ENCODE measurements around the gene PSMD2.
"Not testable (repeated sequence)": the region's sequence is repeated elsewhere in the genome, so short reads cannot be mapped to it uniquely, and the experiment has no call there.

Gene PSMD2

GRCh38 chr3:184321666-184322065 is 22.6 kb downstream of the PSMD2 start:
- DNase-seq, result no peak

DNA sequence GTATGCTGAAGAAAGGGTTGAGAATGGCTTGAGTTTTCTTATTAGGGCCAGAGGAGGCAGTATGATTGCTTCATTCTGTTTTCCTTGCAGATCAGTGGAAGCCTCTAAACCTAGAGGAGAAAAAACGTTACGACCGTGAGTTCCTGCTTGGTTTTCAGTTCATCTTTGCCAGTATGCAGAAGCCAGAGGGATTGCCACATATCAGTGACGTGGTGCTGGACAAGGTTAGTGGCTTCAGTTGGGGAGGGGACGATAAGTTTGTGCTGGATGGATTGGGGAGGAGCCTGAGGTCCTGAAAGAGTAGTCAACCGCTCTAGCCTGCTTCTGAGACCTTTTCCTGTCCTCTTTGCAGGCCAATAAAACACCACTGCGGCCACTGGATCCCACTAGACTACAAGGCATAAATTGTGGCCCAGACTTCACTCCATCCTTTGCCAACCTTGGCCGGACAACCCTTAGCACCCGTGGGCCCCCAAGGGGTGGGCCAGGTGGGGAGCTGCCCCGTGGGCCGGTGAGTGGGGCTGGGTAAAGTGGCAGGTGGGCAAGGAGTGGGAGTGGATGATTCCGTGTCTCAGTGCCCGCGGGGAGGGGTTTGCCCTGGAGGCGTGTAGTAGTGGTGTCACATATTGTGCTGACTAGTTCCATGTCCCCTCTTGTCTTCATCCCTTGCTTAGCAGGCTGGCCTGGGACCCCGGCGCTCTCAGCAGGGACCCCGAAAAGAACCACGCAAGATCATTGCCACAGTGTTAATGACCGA is 23.9 kb downstream of the PSMD2 start:
- DNase-seq, result no peak

- DNase-seq, result no peak
These were observed 24.7 kb downstream of the PSMD2 start for GRCh38 chr3:184323696-184324095.

- no peak for DNase-seq
These were observed 26.2 kb downstream of the PSMD2 start for GRCh38 chr3:184325269-184325668.

- DNase-seq, result no peak
These were observed 26.8 kb downstream of the PSMD2 start for GRCh38 chr3:184325715-184326369.

DNA sequence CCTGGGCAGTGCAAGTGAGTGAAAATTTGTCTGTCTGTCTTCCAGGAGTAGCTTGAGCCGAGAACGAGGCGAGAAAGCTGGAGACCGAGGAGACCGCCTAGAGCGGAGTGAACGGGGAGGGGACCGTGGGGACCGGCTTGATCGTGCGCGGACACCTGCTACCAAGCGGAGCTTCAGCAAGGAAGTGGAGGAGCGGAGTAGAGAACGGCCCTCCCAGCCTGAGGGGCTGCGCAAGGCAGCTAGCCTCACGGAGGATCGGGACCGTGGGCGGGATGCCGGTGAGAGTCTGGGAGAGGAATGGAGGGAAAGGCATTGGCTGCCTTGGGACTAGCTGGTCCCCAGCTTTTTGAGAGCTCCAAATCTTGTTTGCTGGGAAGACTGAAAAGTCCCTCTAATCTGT is 28.1 kb downstream of the PSMD2 start:
- no peak for DNase-seq

- DNase-seq, result no peak
These were observed 29.5 kb downstream of the PSMD2 start for GRCh38 chr3:184328516-184328915.

- DNase-seq, result no peak
These were observed 33.5 kb downstream of the PSMD2 start for GRCh38 chr3:184332370-184333090.

GRCh38 chr3:184333190-184333589 is 34.1 kb downstream of the PSMD2 start:
- DNase-seq, result no peak

DNA sequence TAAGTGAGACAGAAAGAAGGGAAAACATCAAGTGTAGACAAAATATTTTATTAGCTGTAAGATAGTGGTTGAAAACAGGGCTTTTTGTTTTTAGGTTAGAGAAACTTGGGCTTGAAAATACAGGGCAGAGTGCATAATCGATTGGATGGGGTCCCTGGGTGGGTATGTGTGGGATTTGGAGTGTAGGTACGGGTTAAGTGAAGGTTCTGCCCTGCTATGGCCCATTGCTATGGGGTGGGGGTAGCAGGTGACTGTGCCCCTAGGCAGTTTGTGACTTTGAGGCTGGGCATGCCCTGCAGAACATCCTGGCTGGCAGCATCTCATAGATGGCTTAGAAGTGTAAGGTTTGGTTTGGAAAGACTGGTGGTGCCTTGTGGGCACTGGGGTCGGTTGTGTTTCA is 34.7 kb downstream of the PSMD2 start:
- no peak for DNase-seq

DNA sequence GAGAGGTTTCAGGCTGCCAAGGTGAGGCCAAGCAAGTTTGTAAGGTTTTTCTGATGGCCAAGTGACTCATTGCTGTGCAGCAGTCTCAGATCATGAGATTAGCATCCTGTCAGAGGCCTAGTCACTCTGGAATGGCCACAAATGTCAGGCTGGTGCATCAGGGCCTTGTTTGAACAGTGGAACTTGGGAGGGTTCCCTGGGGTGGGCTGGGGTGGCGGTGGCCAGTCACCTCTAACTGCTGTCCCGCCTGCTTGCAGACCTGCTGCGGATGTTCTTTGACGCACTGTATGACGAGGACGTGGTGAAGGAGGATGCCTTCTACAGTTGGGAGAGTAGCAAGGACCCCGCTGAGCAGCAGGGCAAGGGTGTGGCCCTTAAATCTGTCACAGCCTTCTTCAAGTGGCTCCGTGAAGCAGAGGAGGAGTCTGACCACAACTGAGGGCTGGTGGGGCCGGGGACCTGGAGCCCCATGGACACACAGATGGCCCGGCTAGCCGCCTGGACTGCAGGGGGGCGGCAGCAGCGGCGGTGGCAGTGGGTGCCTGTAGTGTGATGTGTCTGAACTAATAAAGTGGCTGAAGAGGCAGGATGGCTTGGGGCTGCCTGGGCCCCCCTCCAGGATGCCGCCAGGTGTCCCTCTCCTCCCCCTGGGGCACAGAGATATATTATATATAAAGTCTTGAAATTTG is 35.6 kb downstream of the PSMD2 start:
- DNase-seq, result no peak

DNA sequence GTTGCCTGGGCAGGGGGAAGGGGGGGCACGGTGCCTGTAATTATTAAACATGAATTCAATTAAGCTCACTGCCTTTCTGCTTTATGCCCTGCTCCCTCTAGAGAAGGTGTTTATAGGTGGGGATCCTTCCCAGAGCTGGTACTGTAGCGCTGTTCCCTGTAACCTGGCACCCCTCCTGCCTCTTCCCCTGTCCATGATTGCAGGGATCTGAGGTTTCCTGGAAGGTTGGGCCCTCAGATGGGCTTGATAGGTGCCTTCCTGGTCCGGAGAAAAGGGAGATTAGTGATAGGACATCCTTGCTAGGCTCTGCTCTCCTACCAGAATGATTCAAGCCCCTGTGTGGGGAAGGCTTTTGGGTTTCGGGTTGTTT is 36.2 kb downstream of the PSMD2 start:
- no peak for DNase-seq

- DNase-seq, result peak; percentile 56
These were observed 36.9 kb downstream of the PSMD2 start for GRCh38 chr3:184335661-184336546.

- DNase-seq, result peak; percentile 17
These were observed 37.7 kb downstream of the PSMD2 start for GRCh38 chr3:184336547-184337398.

DNA sequence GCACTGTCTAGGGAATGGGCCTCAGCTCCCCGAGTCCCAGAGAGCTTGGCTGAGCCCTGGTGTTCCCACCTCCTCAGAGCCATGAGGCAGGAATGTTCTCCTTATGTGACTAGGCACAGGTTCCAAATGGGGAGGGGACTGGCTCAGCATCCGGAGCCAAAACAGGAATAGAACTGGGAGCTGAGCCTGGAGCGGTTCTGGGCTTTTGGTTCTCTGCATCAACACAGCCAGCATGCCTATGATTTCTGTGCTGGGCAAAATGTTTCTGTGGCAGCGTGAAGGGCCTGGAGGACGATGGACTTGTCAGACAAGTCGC is 38.3 kb downstream of the PSMD2 start, which contains the start of gene FAM131A:
TSS of gene FAM131A (plus strand) at position 202 of the 316 bp plus-strand sequence. CDS start at position 233, 31 bp downstream.
- no peak for DNase-seq

DNA sequence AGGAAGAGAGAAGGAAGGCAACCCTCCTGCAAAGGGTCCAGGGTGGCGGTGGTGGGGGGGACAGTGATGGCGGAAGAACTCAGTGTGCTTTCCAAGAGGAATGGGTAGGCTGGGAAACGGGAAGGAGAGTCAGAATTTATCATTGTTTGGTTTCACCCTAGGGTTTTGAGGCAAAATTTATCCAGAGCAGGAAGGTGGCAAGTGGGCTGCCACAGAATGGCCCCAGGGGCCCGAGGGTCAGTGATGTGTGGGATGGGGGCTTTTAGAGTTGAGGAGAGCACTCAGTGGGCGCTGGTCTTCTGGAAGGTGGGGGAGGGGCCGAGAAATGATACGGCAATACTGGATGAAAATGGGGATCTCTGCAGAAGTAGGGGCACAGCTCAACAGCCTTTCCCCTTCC is 38.9 kb downstream of the PSMD2 start:
- no peak for DNase-seq

DNA sequence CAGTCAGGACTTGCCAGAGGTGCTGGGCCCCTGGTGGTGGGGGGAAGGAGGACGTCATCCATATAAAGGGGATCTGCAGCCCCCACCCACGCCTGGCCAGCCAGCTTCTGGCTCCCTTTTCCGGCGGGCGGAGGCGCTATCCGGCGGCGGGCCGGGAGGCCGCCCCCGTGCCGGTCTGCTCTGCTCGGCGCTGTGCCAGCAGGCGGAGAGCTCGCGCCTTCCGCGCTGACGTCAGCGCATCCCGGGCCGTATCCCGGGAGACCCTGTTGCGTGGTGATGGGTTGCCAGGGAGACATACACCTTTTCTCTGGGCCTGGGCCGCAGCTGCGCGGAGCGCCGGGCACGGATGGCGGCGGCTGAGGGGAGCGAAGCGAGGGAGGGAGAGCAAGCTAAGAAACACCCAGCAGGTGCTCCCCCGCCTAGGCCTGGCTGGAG is 39.5 kb downstream of the PSMD2 start:
- peak; percentile 91 for DNase-seq

DNA sequence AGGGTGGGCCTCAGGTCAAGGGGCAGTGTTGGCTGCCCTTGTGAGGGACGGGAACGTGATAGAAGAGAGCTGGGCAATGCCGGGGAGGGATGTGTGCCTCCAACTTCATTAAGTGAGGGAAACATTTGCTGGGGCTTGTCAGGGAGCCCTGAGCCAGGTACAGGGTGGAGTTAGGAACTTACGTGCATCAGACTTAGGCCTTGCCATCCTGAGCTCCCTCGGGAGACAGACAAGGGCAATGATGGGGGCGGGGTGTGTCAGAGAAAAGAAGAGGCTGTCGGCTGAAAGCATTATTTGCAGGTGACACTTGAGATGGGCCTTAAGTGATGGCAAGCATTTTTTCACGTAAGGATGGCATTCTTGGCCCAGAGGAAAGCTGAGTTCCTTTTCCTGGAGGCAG is 40.0 kb downstream of the PSMD2 start:
- DNase-seq, result peak; percentile 36

- not testable (repeated sequence) for DNase-seq
These were observed 40.6 kb downstream of the PSMD2 start for GRCh38 chr3:184339451-184340135.

GRCh38 chr3:184341925-184342324 is 42.9 kb downstream of the PSMD2 start:
- peak; percentile 82 for DNase-seq

Data from NCI-H510A (cell line).